ENCODE data around the gene GALNT4. TPM values are rescaled to one million over a fixed set of nuclear protein-coding genes. Genes with fewer than 3 reads are reported as not detected.

GALNT4 gene
- total RNA-seq, 1 donor, result 12.1 TPM

DNA sequence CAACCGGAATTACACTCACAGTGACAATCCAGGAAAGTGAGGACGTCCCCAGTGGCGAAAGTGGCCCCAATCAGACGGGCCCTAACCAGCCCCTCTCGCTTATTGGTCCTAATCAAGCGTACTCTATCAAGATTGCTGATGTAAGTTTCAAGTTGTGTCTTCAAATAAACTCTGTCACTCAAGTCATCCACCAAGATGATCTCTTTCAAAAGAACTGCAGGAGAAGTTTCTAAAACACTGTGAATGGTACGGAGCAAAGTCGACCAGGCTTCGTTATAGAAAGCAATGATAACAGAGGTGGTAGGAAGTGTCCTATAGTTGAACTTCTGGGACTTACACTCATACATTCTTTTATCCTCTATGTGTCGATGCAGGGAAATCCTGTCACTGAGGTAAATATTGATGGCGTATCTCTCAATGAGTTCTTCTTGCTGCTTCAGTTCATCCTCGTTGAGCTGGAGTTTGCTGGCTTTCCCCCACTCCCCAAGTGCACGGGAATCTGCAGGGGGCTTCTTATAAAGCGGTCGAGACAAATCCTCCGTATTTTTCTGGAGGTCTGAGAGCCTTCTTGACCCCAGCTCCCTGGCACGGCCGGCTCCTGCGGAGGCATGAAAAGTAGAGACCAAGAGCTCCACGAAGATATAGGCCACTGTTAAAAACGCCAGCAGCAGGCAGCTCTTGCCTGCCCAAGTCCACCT, 604 bp downstream of the GALNT4 start:
- peak overlapping the region; percentile 69 for H3K4me3 ChIP-seq (ENCODE audit: low read depth, low read length)
- no peak for DNase-seq (ENCODE audit: low read depth)
- TF ChIP-seq, protein P1, sequence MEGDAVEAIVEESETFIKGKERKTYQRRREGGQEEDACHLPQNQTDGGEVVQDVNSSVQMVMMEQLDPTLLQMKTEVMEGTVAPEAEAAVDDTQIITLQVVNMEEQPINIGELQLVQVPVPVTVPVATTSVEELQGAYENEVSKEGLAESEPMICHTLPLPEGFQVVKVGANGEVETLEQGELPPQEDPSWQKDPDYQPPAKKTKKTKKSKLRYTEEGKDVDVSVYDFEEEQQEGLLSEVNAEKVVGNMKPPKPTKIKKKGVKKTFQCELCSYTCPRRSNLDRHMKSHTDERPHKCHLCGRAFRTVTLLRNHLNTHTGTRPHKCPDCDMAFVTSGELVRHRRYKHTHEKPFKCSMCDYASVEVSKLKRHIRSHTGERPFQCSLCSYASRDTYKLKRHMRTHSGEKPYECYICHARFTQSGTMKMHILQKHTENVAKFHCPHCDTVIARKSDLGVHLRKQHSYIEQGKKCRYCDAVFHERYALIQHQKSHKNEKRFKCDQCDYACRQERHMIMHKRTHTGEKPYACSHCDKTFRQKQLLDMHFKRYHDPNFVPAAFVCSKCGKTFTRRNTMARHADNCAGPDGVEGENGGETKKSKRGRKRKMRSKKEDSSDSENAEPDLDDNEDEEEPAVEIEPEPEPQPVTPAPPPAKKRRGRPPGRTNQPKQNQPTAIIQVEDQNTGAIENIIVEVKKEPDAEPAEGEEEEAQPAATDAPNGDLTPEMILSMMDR (IDR thresholded peaks at IDR 0.05; ENCODE audit: insufficient read depth, low read length), result no peak

GRCh38 chr12:89523393-89523792, 1.2 kb downstream of the GALNT4 start:
- H3K4me3 ChIP-seq (ENCODE audit: low read depth, low read length), result peak overlapping the region; percentile 69
- no peak for DNase-seq (ENCODE audit: low read depth)
- TF ChIP-seq, protein P1 (IDR thresholded peaks at IDR 0.05; ENCODE audit: insufficient read depth, low read length), result no peak

- TF ChIP-seq, protein P1 (IDR thresholded peaks at IDR 0.05; ENCODE audit: insufficient read depth, low read length), result no peak
- DNase-seq (ENCODE audit: low read depth), result no peak
- H3K4me3 ChIP-seq (ENCODE audit: low read depth, low read length), result peak overlapping the region; percentile 2
These were observed 3.0 kb downstream of the GALNT4 start for GRCh38 chr12:89521364-89522223.

DNA sequence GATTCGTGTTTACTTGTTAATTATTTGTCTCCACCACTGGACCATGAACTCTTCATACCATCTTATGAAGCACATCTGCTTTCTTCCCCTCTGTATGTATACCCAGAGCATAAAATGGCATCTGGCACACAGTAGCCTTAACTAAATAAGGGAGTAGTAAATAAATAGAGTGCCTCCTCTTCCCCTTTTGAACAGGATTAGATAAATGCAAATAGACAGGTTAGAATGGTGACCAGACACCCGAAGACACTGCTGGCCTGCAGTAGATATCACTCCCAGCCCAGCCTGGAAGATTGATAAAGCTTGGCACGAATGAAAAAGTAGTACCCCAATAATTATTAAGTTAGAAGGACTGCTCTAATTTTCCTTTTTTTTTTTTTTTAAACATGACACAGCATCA, 6.9 kb downstream of the GALNT4 start:
- DNase-seq (ENCODE audit: low read depth), result no peak
- no peak overlapping the region for H3K4me3 ChIP-seq (ENCODE audit: low read depth, low read length)
- TF ChIP-seq, protein P1 (IDR thresholded peaks at IDR 0.05; ENCODE audit: insufficient read depth, low read length), result no peak

- DNase-seq (ENCODE audit: low read depth), result no peak
- TF ChIP-seq, protein P1 (IDR thresholded peaks at IDR 0.05; ENCODE audit: insufficient read depth, low read length), result no peak
These were observed 8.0 kb downstream of the GALNT4 start for GRCh38 chr12:89516633-89517032.

GRCh38 chr12:89514751-89515150, 9.8 kb downstream of the GALNT4 start:
- TF ChIP-seq, protein P1 (IDR thresholded peaks at IDR 0.05; ENCODE audit: insufficient read depth, low read length), result no peak
- H3K4me3 ChIP-seq (ENCODE audit: low read depth, low read length), result no peak overlapping the region
- no peak for DNase-seq (ENCODE audit: low read depth)

More at GRCh38 chr12:89516633-89517032, 8.0 kb downstream of the GALNT4 start:
- H3K4me3 ChIP-seq (ENCODE audit: low read depth, low read length), result no peak overlapping the region
